HepG2 (cell line): Measurements from ENCODE around the gene PTGDS. TPM values are rescaled to one million over a fixed set of nuclear protein-coding genes. Genes with fewer than 3 reads are reported as not detected.

ENCODE experiments used
- ATAD3A ChIP-seq: sonication (generic); formaldehyde crosslinking; IDR thresholded peaks from 2 replicates; pipeline ENCODE4 v1.4.0; 2020; ENCODE audit warnings: missing genetic modification reagents
- CBX2 ChIP-seq, 2 experiments: fragments of 200-600 bp in 1 of 2; sonication (generic); formaldehyde crosslinking in 1 of 2; IDR thresholded peaks; 2 replicates each; pipeline versions ENCODE4 v1.7.0 to v1.8.1; 2018 to 2022; ENCODE audit warnings: low read depth in 2 of 2, low read length in 1 of 2, mild to moderate bottlenecking in 1 of 2, missing genetic modification reagents in 1 of 2
- DRAP1 ChIP-seq: IDR thresholded peaks from 2 replicates; pipeline ENCODE4 v1.6.1; 2016; ENCODE audit warnings: missing genetic modification reagents, missing compliant biosample characterization
- ETS1 ChIP-seq: sonication (generic); formaldehyde crosslinking; IDR thresholded peaks from 2 replicates; pipeline ENCODE4 v1.4.0; 2020; ENCODE audit warnings: missing genetic modification reagents
- FOSL2 ChIP-seq: sonication (generic); formaldehyde crosslinking; IDR thresholded peaks from 2 replicates; pipeline ENCODE4 v1.4.0; 2020; ENCODE audit warnings: missing genetic modification reagents
- FOXK1 ChIP-seq: sonication (generic); formaldehyde crosslinking; IDR thresholded peaks from 2 replicates; pipeline ENCODE4 v1.4.0; 2020; ENCODE audit warnings: low read depth, missing genetic modification reagents, borderline replicate concordance
- HOXA9 ChIP-seq: sonication (generic); formaldehyde crosslinking; IDR thresholded peaks from 2 replicates; pipeline ENCODE4 v1.8.1; 2022; ENCODE audit warnings: missing genetic modification reagents, mild to moderate bottlenecking, moderate library complexity, borderline replicate concordance
- IRF2 ChIP-seq: IDR thresholded peaks from 2 replicates; pipeline ENCODE4 v1.6.1; 2018; ENCODE audit warnings: missing genetic modification reagents, missing compliant biosample characterization
- JUND ChIP-seq: sonication (generic); formaldehyde crosslinking; IDR thresholded peaks from 2 replicates; pipeline ENCODE4 v1.8.0; 2022; ENCODE audit warnings: mild to moderate bottlenecking, missing genetic modification reagents
- KDM1A ChIP-seq: IDR thresholded peaks from 2 replicates; pipeline ENCODE4 v1.6.1; 2016; ENCODE audit warnings: missing compliant biosample characterization
- NBN ChIP-seq: fragments of 450-650 bp; conservative IDR thresholded peaks from 2 replicates; pipeline ENCODE4 v1.6.1; 2017
- NFIC ChIP-seq: IDR thresholded peaks from 2 replicates; pipeline ENCODE4 v1.6.1; 2012; ENCODE audit warnings: mild to moderate bottlenecking, low read length, inconsistent platforms
- POLR2AphosphoS2 ChIP-seq: IDR thresholded peaks from 2 replicates; pipeline ENCODE4 v1.6.1; 2011; ENCODE audit warnings: low read depth, low read length, improper control_type of control experiment
- TBL1XR1 ChIP-seq: fragments of 150-350 bp; IDR thresholded peaks from 2 replicates; pipeline ENCODE4 v1.6.1; 2014; ENCODE audit warnings: borderline replicate concordance, low read length; ENCODE audit not compliant: partially characterized antibody
- ZBTB25 ChIP-seq: IDR thresholded peaks from 2 replicates; pipeline ENCODE4 v1.6.1; 2018; ENCODE audit warnings: missing genetic modification reagents
- ZBTB3 ChIP-seq: sonication (generic); formaldehyde crosslinking; IDR thresholded peaks from 2 replicates; pipeline ENCODE4 v1.4.0; 2020; ENCODE audit warnings: low read depth, mild to moderate bottlenecking, moderate library complexity, missing genetic modification reagents, borderline replicate concordance
- ZHX2 ChIP-seq, 2 experiments: sonication (generic) in 1 of 2; formaldehyde crosslinking in 1 of 2; IDR thresholded peaks; 2 replicates each; pipeline versions ENCODE4 v1.6.1 to v1.9.0; 2014 to 2022; ENCODE audit warnings: antibody characterized with exemption in 1 of 2, borderline replicate concordance in 1 of 2, inconsistent platforms in 1 of 2, low read depth in 1 of 2, missing genetic modification reagents in 1 of 2
- ZNF12 ChIP-seq: sonication (generic); formaldehyde crosslinking; IDR thresholded peaks from 2 replicates; pipeline ENCODE4 v1.5.0; 2020; ENCODE audit warnings: missing genetic modification reagents
- ZNF773 ChIP-seq: sonication (generic); formaldehyde crosslinking; IDR thresholded peaks from 2 replicates; pipeline ENCODE4 v1.4.0; 2020; ENCODE audit warnings: missing genetic modification reagents, borderline replicate concordance
- ZNF83 ChIP-seq: sonication (generic); formaldehyde crosslinking; IDR thresholded peaks from 2 replicates; pipeline ENCODE4 v1.4.0; 2020; ENCODE audit warnings: missing genetic modification reagents, mild to moderate bottlenecking, borderline replicate concordance
- ZSCAN22 ChIP-seq: sonication (generic); formaldehyde crosslinking; IDR thresholded peaks from 2 replicates; pipeline ENCODE4 v1.4.0; 2020; ENCODE audit warnings: mild to moderate bottlenecking, missing genetic modification reagents
- polyA plus RNA-seq, 8 experiments: library from polyadenylated mRNA; depleted of rRNA in 3 of 8; stranded (reverse) in 7 of 8; unstranded in 1 of 8; fragments of >200 nt; fragmentation: Illumina TruSeq in 4 of 8; extraction: Trizol in 4 of 8; gene quantifications; 2 replicates each; pipeline versions ENCODE4 v1.2.1 to v1.2.3, GENCODE V29; 2011 to 2016; ENCODE audit warnings: low read depth in 4 of 8, missing spikeins in 1 of 8, mixed read lengths in 1 of 8; ENCODE audit not compliant: insufficient read depth in 1 of 8
- total RNA-seq, 5 experiments: library from RNA; depleted of rRNA; stranded (reverse); fragments of >200 nt; fragmentation: Illumina TruSeq; extraction: Trizol; gene quantifications; 2 replicates each; pipeline ENCODE4 v1.2.3, GENCODE V29; 2016; ENCODE audit warnings: low read depth in 1 of 5

PTGDS gene
- total and polyA plus RNA-seq, 2 of the 13 experiments (the other 11 are each of a cell fraction or from before 2014, with no cell fraction given) = 0.33 to 0.50 TPM

- no peak for TF ChIP-seq ZHX2 (IDR thresholded peaks at IDR 0.05; ENCODE audit: low read depth)
- no peak for TF ChIP-seq ZHX2 (CRISPR knock-in tag; IDR thresholded peaks at IDR 0.05; ENCODE audit: borderline replicate concordance)
- TF ChIP-seq ZNF12 = no peak
- TF ChIP-seq JUND (CRISPR knock-in tag) = no peak
- TF ChIP-seq IRF2 = no peak
- no peak for TF ChIP-seq ZBTB3 (CRISPR knock-in tag)
- no peak for TF ChIP-seq FOXK1 (CRISPR knock-in tag)
- no peak for TF ChIP-seq KDM1A (CRISPR knock-in tag)
- no peak for TF ChIP-seq TBL1XR1
- no peak for TF ChIP-seq ZNF83 (CRISPR knock-in tag)
- TF ChIP-seq NFIC = no peak
- TF ChIP-seq ZNF773 (CRISPR knock-in tag) = no peak
- no peak for TF ChIP-seq ZBTB25 (CRISPR knock-in tag)
- no peak for TF ChIP-seq ATAD3A (CRISPR knock-in tag)
- TF ChIP-seq CBX2 (IDR thresholded peaks at IDR 0.05; ENCODE audit: low read depth, low read length) = no peak
- no peak for TF ChIP-seq CBX2 (CRISPR knock-in tag; IDR thresholded peaks at IDR 0.05; ENCODE audit: low read depth)
- no peak for TF ChIP-seq ETS1 (CRISPR knock-in tag)
- TF ChIP-seq HOXA9 (CRISPR knock-in tag) = no peak
- no peak for TF ChIP-seq ZSCAN22 (CRISPR knock-in tag)
- peak; percentile 64 for TF ChIP-seq DRAP1
- TF ChIP-seq NBN = no peak
- TF ChIP-seq FOSL2 (CRISPR knock-in tag) = no peak
- TF ChIP-seq POLR2AphosphoS2 = no peak
Measured at GRCh38 chr9:136996361-136997292, 19.3 kb downstream of the PTGDS start, which contains the start of gene CLIC3 (continued).
